Measurements from ENCODE around the gene PSMD11.

PSMD11 gene

GRCh38 chr17:32488604-32489180 lies 44.4 kb downstream of the PSMD11 start:
- ATAC-seq (replicated peaks), result no peak
- peaks cover 12% of the 10 kb centered on the region for H3K36me3 Mint-ChIP-seq (ENCODE audit: insufficient read depth)
- no peak for DNase-seq
- H3K27ac Mint-ChIP-seq, result peak overlapping the region in 1 of 2 donors; percentile 77
- no peaks in the 10 kb centered on the region for H3K27me3 Mint-ChIP-seq
- H3K4me3 Mint-ChIP-seq, result peak overlapping the region; percentile 74 to 77
- H3K4me1 Mint-ChIP-seq (ENCODE audit: low read depth in 2 of 2), result peaks cover 31 to 61% of the 10 kb centered on the region in 2 donors
- H3K9me3 Mint-ChIP-seq, result no peaks in the 10 kb centered on the region

- Mint-ChIP-seq H3K9me3 (no peaks in the 10 kb centered on the region), H3K4me3 (peak overlapping the region; percentile 74 to 77), H3K36me3 (ENCODE audit: insufficient read depth) (peaks cover 12% of the 10 kb centered on the region), H3K27ac (no peak overlapping the region), H3K4me1 (ENCODE audit: low read depth in 2 of 2) (peaks cover 33 to 57% of the 10 kb centered on the region in 2 donors), H3K27me3 (no peaks in the 10 kb centered on the region)
- ATAC-seq (replicated peaks), result no peak
- no peak for DNase-seq
Measured at GRCh38 chr17:32489320-32490100, 45.2 kb downstream of the PSMD11 start.

GRCh38 chr17:32490101-32490482 lies 45.8 kb downstream of the PSMD11 start:
- H3K4me1 Mint-ChIP-seq (ENCODE audit: low read depth in 2 of 2), result peaks cover 33 to 57% of the 10 kb centered on the region in 2 donors
- H3K27ac Mint-ChIP-seq, result no peak overlapping the region
- no peaks in the 10 kb centered on the region for H3K9me3 Mint-ChIP-seq
- no peak for DNase-seq
- peak overlapping the region in 1 of 2 donors; percentile 74 for H3K4me3 Mint-ChIP-seq
- H3K36me3 Mint-ChIP-seq (ENCODE audit: insufficient read depth), result peaks cover 12% of the 10 kb centered on the region
- H3K27me3 Mint-ChIP-seq, result no peaks in the 10 kb centered on the region
- no peak for ATAC-seq (replicated peaks)

GRCh38 chr17:32491371-32492263 lies 47.3 kb downstream of the PSMD11 start:
- Mint-ChIP-seq H3K4me3 (peak overlapping the region; percentile 34 to 74), H3K36me3 (ENCODE audit: insufficient read depth) (peaks cover 8% of the 10 kb centered on the region), H3K27me3 (no peaks in the 10 kb centered on the region), H3K4me1 (ENCODE audit: low read depth in 2 of 2) (peaks cover 33 to 53% of the 10 kb centered on the region in 2 donors), H3K27ac (peak overlapping the region; percentile 53 to 71), H3K9me3 (no peaks in the 10 kb centered on the region)
- ATAC-seq (replicated peaks) (no peak), DNase-seq (no peak)

GRCh38 chr17:32492264-32492589 lies 47.9 kb downstream of the PSMD11 start:
- Mint-ChIP-seq H3K27ac (peak overlapping the region; percentile 53 to 71), H3K9me3 (no peaks in the 10 kb centered on the region), H3K4me1 (ENCODE audit: low read depth in 2 of 2) (peaks cover 33 to 53% of the 10 kb centered on the region in 2 donors), H3K4me3 (peak overlapping the region; percentile 34 to 55), H3K36me3 (ENCODE audit: insufficient read depth) (peaks cover 8% of the 10 kb centered on the region), H3K27me3 (no peaks in the 10 kb centered on the region)
- DNase-seq, result no peak
- ATAC-seq (replicated peaks), result no peak

- DNase-seq (no peak), ATAC-seq (replicated peaks) (no peak)
- H3K27ac Mint-ChIP-seq, result peak overlapping the region in 1 of 2 donors; percentile 71
- H3K4me3 Mint-ChIP-seq, result peak overlapping the region in 1 of 2 donors; percentile 55
- peaks cover 8% of the 10 kb centered on the region for H3K36me3 Mint-ChIP-seq (ENCODE audit: insufficient read depth)
- H3K4me1 Mint-ChIP-seq (ENCODE audit: low read depth in 2 of 2), result peaks cover 31 to 49% of the 10 kb centered on the region in 2 donors
- no peaks in the 10 kb centered on the region for H3K9me3 Mint-ChIP-seq
- H3K27me3 Mint-ChIP-seq, result no peaks in the 10 kb centered on the region
Measured at GRCh38 chr17:32492648-32493289, 48.5 kb downstream of the PSMD11 start.

GRCh38 chr17:32493571-32493970 lies 49.3 kb downstream of the PSMD11 start:
- peaks cover 25 to 41% of the 10 kb centered on the region in 2 donors for H3K4me1 Mint-ChIP-seq (ENCODE audit: low read depth in 2 of 2)
- peak overlapping the region; percentile 47 to 71 for H3K27ac Mint-ChIP-seq
- H3K27me3 Mint-ChIP-seq, result no peaks in the 10 kb centered on the region
- peaks cover 6% of the 10 kb centered on the region for H3K36me3 Mint-ChIP-seq (ENCODE audit: insufficient read depth)
- no peak for ATAC-seq (replicated peaks)
- H3K9me3 Mint-ChIP-seq, result no peaks in the 10 kb centered on the region
- DNase-seq, result no peak
- H3K4me3 Mint-ChIP-seq, result no peak overlapping the region

GRCh38 chr17:32493976-32494513 lies 49.7 kb downstream of the PSMD11 start:
- H3K36me3 Mint-ChIP-seq (ENCODE audit: insufficient read depth), result peaks cover 4% of the 10 kb centered on the region
- ATAC-seq (replicated peaks) (no peak), DNase-seq (no peak)
- no peaks in the 10 kb centered on the region for H3K27me3 Mint-ChIP-seq
- H3K4me3 Mint-ChIP-seq, result no peak overlapping the region
- H3K27ac Mint-ChIP-seq, result peak overlapping the region; percentile 10 to 47
- no peaks in the 10 kb centered on the region for H3K9me3 Mint-ChIP-seq
- peaks cover 25 to 37% of the 10 kb centered on the region in 2 donors for H3K4me1 Mint-ChIP-seq (ENCODE audit: low read depth in 2 of 2)

- Mint-ChIP-seq H3K4me3 (no peak overlapping the region), H3K4me1 (ENCODE audit: low read depth in 2 of 2) (peaks cover 20 to 29% of the 10 kb centered on the region in 2 donors), H3K27me3 (no peaks in the 10 kb centered on the region), H3K27ac (peak overlapping the region in 1 of 2 donors; percentile 10), H3K36me3 (ENCODE audit: insufficient read depth) (peaks cover 4% of the 10 kb centered on the region), H3K9me3 (no peaks in the 10 kb centered on the region)
- no peak for DNase-seq
- no peak for ATAC-seq (replicated peaks)
Measured at GRCh38 chr17:32494621-32495358, 50.5 kb downstream of the PSMD11 start.

GRCh38 chr17:32495359-32496231 lies 51.3 kb downstream of the PSMD11 start:
- Mint-ChIP-seq H3K4me3 (no peak overlapping the region), H3K9me3 (no peaks in the 10 kb centered on the region), H3K36me3 (ENCODE audit: insufficient read depth) (peaks cover 4% of the 10 kb centered on the region), H3K4me1 (ENCODE audit: low read depth in 2 of 2) (peaks cover 22% of the 10 kb centered on the region in 2 donors), H3K27me3 (no peaks in the 10 kb centered on the region), H3K27ac (no peak overlapping the region)
- ATAC-seq (replicated peaks) (no peak), DNase-seq (no peak)

GRCh38 chr17:32496395-32497073 lies 52.2 kb downstream of the PSMD11 start:
- H3K9me3 Mint-ChIP-seq, result no peaks in the 10 kb centered on the region
- H3K27ac Mint-ChIP-seq, result no peak overlapping the region
- no peak for ATAC-seq (replicated peaks)
- H3K36me3 Mint-ChIP-seq (ENCODE audit: insufficient read depth), result peaks cover 4% of the 10 kb centered on the region
- DNase-seq, result no peak
- no peaks in the 10 kb centered on the region for H3K27me3 Mint-ChIP-seq
- H3K4me3 Mint-ChIP-seq, result no peak overlapping the region
- peaks cover 21 to 22% of the 10 kb centered on the region in 2 donors for H3K4me1 Mint-ChIP-seq (ENCODE audit: low read depth in 2 of 2)
